ENCODE data around the gene GGA2.
"Not testable (repeated sequence)": the region's sequence is repeated elsewhere in the genome, so short reads cannot be mapped to it uniquely, and the experiment has no call there.

Gene GGA2, protein sequence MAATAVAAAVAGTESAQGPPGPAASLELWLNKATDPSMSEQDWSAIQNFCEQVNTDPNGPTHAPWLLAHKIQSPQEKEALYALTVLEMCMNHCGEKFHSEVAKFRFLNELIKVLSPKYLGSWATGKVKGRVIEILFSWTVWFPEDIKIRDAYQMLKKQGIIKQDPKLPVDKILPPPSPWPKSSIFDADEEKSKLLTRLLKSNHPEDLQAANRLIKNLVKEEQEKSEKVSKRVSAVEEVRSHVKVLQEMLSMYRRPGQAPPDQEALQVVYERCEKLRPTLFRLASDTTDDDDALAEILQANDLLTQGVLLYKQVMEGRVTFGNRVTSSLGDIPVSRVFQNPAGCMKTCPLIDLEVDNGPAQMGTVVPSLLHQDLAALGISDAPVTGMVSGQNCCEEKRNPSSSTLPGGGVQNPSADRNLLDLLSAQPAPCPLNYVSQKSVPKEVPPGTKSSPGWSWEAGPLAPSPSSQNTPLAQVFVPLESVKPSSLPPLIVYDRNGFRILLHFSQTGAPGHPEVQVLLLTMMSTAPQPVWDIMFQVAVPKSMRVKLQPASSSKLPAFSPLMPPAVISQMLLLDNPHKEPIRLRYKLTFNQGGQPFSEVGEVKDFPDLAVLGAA

DNA sequence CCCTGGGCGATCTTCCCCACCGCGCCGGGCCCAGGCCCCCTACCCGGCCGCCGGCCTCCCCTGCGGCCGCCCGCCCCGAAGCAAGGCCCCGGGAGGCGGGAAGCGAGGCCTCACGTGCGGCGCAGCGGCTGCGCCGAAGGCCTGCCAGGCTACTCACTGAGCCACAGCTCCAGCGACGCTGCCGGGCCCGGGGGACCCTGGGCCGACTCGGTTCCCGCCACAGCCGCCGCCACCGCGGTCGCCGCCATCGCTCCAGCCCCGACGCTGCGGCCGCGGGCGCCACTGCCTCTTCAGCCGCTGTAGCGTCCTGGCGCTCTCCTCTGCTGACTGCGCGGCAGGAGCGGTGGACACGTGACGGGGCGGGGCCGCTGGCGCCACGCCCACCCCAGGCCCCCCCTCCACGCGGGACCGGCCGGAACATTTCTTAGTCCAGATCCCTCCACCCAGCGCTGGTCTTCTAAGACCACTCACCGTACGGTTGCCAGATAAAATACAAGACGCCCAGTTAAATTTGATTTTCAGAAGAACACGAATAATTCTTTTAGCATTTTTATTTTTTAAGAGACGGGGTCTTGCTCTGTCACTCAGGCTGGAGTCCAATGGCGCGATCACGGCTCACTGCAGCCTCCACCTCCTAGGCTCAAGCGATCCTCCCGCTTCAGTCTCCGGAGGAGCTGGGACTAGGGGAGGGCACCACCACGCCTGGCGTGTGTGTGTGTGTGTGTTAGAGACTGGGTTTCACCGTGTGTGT is at the start of gene GGA2:
GGA2 (minus strand) TSS at position 331 of the 751 bp plus-strand sequence; CDS start at position 248, 83 bp downstream.
- peak; percentile 38 to 86 for DNase-seq

DNA sequence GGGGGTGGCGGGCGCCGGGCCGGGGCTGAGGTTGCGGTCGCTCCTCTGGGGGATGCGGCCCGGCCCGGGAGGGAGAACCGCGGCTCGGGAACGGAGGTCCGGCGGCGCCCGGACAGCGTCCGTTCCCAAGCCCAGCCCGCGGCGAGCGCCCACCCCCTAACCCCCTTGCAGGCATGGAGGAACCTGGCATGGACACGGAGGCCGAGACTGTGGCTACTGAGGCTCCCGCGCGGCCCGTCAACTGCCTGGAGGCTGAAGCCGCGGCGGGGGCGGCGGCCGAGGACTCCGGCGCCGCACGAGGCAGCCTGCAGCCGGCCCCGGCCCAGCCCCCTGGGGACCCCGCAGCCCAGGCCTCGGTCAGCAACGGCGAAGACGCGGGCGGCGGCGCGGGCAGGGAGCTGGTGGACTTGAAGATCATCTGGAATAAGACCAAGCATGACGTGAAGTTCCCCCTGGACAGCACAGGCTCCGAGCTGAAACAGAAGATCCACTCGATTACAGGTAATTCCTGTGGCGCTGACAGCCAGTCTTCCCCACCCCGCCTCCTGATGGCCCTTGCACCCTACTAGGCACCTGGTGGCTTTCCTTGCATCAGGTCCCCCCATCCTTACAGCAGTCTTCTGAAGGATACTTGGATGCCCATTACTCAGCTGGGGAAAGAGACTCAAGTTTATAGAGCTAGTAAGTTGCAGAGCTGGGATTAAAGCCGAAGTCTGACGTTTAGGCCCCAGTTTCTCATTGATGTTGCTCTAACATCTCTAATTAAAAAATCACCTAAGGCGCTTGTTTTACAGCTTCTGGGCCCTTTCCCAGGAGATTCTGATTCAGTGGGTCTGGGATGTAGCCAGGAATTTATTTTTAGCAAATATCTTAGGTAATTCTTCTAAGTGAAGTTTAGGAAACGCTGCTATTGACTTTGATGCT is 47.7 kb upstream of the GGA2 start:
- peak in 1 of 2 experiments; percentile 32 for DNase-seq

DNA sequence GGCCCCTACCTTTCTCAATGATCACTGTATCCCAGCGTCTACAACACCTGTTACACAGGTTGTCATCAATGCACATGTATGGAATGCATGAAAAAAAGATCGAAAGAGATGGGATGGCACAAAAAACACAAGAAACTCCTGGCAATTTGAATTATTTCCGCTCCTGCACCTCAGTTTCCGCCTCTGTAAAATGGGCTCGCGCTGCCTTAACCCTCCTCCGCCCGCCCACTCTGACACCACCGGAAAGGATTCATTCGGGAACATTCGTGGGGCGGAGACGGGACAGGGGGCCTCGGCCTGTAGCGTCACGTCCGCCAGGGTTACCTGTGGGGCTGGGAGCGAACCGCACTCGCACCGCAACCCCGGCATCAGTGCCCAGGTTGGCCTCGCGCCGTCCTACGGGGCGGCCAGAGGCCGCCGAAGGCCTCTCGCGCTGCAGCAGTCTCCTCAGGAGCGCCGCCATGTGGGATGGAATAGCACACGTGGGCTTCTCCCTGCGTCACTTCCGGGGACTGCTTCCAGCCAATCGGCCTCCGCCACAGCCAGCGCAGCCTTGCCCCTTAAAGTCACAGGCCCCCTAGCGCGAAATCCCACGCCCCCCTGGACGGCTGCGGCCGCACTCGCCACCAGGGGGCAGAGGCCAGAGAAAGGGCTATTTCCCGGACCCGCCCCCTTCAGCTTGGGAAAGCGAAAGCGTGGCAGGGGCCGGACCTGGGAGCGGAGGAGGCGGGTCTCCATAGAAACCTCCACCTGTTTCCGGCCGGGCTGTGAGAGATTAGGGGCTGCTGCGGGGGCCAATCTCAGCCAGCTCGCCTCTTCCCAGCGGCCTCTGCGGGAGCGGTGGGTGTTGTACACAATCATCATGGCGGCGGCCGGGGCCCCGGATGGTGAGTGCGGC is 46.8 kb upstream of the GGA2 start, which contains the start of the genes EARS2 and UBFD1:
EARS2 (minus strand) TSS at position 470 of the 898 bp plus-strand sequence; CDS start at position 463, 7 bp downstream.
UBFD1 (plus strand) TSS at position 847 of the 898 bp plus-strand sequence; CDS start at position 863, 16 bp downstream.
- DNase-seq, result peak; percentile 94 to 97

DNA sequence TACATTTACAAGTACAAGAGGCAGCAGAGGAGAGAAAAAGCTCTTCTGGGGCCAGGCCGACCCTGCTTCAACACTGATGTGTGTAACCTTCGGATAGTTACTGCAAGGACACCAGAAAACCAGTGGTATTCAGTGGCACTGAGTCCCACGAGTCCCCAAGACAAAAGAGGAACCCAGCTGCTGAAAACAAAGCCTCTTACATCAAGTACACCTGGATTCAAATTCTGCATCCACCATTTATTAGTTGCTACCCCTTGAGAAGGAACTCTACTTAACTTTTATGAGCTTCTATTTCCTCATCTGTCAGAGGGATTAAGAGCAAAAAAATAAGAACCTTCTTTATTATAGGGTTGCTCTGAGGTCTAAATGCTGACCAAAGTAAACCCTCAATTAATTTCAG is 44.2 kb upstream of the GGA2 start:
- no peak for DNase-seq

DNA sequence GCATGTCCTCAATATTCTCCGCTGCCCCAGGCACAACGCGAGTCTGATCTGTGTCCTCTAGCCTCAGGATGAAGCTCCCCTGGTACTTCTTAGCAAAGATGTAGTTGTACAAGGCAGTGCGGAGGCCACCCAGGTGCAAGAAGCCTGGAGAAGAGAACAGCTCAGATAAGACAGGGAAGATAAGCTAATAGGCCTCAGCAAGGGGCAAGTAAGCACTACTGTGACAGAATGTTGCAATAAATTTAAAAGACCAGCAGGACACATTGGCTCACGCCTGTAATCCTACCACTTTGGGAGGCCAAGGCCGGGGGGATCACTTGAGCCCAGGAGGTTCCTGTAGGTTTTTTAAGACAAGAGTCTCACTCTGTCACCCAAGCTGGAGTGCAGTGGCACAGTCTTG is 41.9 kb upstream of the GGA2 start:
- no peak for DNase-seq

DNA sequence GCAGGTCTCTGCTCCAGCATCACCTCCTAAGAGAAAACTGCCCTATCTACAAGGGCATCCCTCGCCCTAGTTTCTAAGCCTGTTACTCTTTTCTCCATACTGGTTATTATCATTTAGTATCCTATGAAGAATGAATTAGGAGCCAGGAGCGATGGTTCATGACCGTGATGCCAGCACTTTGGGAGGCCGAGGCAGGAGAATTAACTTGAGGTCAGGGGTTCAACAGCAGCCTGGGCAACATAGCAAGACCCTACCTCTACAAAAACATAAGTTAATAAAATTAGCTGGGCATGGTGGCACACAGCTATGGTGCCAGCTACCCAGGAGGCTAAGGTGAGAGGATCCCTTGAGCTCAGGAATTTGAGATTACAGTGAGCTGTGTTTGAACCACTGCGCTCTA is 39.6 kb upstream of the GGA2 start:
- DNase-seq, result no peak

DNA sequence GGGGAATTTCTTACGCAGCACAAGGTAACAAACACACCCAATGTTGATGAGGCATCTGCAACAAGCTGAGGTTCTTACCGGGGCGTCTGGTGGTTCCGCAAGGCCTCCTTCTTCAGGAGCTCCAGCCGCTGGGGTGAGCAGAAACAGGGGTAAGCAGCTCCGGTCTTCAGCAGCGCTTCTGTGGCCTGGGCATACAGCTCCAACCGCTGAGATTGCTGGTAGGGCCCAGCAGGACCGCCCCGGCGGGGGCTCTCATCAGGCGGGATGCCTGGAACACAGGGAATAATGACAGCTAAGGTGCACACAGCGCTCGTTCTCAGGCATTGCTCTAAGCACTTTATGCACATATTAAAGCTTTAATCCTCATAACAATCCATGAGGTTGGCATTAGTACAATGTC is 34.1 kb upstream of the GGA2 start:
- DNase-seq, result no peak

DNA sequence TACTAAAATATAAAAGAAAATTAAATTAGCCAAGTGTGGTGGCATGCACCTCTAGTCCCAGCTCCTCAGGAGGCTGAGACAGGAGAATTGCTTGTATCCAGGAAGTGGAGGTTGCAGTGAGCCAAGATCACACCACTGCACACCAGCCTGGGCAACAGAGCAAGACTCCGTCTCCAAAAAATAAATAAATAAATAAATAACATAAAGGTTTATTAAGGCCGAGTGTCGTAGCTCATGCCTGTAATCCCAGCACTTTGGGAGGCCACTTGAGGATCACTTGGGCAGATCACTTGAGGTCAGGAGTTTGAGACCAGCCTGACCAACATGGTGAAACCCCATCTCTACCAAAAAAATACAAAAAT is 30.5 kb upstream of the GGA2 start:
- DNase-seq, result not testable (repeated sequence)

DNA sequence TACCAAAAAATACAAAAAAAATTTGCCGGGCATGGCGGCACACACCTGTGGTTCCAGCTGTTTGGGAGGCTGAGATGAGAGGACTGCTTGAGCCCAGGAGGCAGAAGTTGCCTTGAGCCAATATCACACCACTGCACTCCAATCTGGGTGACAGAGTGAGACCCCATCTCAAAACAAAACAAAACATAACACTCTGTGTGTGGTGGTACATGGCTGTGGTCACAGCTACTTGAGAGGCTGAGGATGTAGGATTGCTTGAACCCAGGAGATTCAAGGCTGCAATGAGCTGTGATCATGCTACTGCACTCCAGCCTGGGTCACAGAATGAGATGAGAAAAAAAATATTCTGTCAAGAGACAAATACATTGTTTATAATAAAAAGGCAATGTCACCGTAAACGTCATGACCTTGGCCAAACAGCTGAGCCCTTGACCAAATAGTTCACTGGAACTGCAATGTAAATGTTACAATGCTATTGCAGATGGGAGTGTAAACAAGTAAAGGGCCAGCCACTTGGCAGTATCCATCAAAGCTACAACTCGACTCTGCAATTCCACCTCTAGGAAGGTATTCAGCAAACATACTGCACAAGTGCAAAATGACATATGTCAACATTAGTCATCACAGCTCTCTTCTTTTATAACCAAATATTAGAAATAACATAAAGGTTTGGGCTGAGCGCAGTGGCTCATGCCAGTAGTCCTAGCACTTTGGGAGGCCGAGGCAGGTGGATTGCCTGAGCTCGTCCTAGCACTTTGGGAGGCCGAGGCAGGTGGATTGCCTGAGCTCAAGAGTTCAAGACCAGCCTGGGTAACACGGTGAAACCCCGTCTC is 29.9 kb upstream of the GGA2 start:
- DNase-seq, result no peak

DNA sequence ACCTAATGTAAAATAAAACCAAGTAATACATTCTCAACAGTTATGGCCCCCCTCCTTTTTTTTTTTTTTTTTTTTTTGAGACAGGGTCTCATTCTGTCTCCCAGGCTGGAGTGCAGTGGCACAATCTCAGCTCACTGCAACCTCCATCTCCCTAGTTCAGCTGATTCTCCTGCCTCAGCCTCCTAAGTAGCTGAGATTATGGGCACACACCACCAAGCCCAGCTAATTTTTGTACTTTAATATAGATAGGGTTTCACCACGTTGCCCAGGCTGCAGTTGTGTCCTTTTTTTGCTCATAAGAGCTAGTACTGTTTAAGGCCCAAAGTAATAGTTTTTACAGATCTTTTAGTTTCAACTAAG is 28.6 kb upstream of the GGA2 start:
- no peak for DNase-seq

DNA sequence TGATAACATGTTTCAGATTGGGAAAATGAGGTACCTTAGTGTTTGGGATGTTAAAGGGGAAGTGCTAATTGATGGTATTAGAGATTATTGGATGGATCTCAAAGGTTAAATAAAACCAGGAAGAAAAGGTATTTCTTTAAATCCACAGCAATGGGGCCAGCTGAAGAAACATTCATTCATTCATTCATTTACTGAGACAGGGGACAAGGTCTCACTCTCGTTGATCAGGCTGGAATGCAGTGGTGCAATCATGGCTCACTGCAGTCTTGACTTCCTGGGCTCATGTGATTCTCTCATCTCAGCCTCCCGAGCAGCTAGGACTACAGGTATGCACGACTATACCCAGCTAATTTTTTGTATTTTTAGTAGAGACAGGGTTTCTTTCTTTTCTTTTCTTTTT is 27.1 kb upstream of the GGA2 start:
- DNase-seq, result no peak

DNA sequence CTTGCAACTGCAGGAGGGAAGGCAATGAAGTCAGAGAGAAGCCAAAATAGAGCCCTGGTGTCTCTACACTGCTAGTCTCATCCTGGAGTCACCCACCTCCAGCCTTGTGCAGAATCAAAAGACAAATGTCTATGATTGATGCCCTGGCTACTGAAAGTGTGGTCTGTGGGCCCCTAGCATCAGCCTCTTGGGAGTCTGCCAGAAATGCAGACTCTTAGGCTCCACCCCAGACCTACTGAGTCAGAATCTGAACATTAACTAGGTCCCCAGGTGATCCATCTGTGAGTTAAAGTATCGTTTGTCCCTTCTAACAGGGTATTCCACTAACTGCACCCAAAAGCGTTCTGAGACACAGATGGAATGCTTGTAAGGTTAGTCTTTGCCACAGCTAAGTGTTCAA is 25.6 kb upstream of the GGA2 start:
- DNase-seq, result no peak

DNA sequence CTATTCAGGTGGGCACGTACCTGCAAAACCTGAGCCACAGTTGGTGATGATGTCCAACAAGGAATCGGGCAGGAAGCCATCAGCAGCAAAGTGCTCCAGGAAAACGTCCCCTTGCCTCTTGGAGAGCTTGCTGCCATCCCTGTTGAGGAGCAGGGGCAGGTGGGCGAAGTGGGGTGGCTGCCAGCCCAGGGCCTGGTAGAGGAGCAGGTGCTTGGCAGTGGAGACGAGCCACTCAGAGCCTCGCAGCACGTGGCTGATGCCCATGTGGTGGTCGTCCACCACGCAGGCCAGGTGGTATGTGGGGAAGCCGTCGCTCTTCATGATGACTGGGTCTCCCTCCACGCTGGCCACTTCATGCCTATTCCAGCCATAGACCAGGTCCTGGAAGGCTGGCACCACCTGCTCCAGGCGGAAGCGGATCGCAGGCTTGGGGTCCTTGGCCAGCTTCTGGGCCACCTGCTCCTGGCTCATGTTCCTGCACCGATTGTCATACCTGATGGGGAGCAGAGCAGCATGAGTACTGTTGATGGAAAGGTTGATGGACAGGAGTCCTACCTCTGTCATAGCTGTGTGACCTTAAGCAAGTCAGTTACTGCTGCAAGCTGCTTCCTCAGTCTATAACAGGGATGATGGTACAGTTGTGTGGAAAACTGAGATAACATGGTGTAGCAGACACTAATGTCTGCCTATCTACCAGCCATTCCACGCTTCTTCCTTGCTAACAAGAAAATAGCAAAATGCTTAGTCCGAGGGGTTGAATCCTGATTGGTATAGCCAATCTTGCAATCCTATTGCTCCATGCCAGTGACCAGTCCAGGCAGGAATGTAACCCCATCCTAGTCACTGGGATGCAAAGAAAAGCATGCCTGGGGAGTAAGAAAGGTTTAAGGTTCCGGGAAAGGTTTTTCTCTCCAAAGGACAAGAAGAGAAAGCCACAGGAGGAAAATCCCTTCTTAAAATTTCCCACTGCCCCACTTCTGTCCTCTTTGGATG is 24.9 kb upstream of the GGA2 start:
- no peak for DNase-seq

DNA sequence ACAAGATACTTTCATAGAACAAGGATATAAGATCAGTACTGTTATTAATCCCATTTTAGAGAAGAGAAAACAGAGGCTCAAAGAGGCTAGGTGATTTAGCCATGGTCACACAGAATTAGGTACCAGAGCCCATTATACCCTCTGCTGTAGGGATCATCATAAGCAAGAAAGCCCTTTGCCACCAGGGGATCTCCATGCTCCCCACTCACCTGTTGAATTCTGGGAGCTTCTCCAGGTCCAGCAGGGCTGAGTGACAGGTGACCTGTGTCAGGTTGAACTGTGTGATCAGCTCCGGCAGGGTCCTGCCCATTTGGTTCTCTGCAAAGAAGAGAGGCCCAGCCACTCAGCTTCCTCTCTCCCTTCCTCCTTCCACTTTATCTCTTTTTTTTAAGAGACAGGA is 22.2 kb upstream of the GGA2 start:
- no peak for DNase-seq

DNA sequence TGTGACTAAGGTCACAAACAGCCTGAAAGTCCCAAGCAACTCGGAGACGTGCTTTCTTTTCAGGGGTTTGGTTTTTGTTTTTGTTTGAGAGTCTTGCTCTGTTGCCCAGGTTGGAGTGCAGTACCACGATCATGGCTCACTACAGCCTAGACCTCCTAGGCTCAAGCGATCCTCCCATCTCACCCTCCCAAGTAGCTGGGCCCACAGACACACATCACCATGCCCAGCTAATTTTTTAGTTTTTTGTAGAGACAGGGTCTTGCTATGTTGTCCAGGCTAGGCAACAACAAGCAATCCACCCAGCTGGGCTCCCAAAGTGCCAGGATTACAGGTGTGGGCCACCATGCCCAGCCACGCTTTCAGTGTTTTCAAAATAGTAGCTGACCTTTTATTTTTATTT is 19.8 kb upstream of the GGA2 start:
- DNase-seq, result no peak

DNA sequence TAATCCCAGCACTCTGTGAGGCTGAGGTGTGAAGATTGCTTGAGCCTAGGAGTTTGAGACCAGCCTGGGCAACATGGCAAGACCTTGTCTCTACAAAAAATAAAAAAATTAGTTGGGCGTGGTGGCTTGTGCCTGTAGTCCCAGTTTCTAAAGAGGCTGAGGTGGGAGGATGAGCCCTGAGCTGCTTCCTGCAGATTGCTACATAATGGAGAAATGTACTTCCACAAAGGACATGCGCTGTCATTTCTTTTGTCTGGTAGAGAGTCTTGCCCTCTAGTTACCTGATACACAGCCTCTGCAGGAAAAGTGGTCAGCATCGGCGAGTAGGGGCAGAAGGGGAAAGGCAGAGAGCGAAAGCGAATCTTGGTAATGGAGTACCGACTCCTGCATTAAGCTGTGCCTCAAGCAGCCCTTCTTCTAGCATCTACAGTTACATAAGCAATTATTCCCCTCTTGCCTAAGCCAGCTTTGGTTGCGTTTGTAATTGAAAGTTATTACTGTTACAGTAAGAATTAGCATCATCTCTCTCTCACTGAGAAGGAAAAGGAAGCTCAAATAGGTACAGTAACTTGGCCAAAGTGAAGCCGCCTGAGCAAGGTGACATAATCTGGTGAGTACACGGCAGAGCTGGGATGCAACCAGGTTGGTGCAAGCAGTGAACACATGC is 18.5 kb upstream of the GGA2 start:
- no peak for DNase-seq

DNA sequence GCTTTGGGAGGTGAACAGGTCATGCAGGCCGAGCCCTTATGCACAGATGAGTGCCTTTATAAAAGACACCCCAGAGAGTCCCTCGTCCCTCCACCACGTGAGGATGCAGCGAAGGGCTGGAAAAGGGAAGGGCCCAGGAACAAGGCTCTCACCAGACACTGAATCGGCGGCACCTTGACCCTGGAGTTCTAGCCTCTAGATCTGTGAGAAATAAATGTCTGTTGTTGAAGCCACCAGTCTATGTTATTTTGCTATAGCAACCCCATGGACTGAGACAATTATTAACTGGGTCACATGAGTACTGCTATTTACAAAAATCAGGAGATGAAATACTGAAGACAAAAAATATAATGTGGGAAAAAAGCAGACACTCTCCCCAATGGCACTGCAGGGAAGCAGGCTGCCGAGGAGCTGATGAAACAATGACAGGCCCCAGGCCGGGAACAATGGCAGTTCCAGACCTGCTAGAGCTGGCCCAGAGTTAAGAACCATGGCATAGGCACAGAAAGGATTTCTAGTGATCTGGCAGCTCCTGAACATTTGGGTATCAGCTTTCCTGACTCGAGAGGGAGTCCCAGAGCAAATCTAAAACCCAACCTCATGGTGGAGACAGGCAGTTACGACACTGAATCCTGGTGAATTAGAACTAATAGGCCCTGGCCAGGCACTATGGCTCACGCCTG is 17.8 kb upstream of the GGA2 start:
- no peak for DNase-seq

DNA sequence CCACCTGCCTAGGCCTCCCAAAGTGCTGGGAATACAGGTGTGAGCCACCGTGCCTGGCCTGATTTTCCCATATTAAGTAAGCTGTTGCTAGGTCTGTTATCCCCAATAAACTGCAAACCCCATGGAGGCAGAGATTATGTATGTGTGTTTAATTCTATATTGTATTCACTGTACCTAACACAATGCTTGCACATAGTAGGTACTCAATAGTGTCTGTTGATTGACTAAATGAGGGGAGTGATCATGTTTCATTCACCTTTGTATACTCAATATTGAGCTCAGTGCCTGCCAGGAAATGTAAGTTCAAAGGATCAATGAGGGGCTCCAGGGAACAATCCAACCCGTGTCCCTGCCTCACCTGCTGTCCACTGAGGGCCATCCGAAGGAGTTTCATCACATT is 14.6 kb upstream of the GGA2 start:
- no peak for DNase-seq

All from NCI-H446 (cell line).